Measurements from ENCODE around the gene ZNF883. TPM values are rescaled to one million over a fixed set of nuclear protein-coding genes. Genes with fewer than 3 reads are reported as not detected.

Gene ZNF883
- 0.62 to 0.89 TPM (median 0.84 TPM) in 5 replicates for total RNA-seq (2022; extraction: Qiagen RNA extraction)

GRCh38 chr9:113011911-113012381, at the start of gene ZNF883:
TSS of gene ZNF883 (minus strand) at chr9:113012192.

GRCh38 chr9:113056191-113057106, 44.5 kb upstream of the ZNF883 start, which contains the start of gene ZFP37:
TSS of gene ZFP37 (minus strand) at chr9:113056724. CDS start at chr9:113056688, 36 bp downstream.

Other genes with a start within 250 kb of the ZNF883 start
- not detected in 5 replicates for gene SLC46A2, start 121.3 kb downstream of the ZNF883 start, total RNA-seq (2022; extraction: Qiagen RNA extraction)
- 1.3 to 2.5 TPM (median 1.9 TPM) in 5 replicates for gene ZFP37, start 44.5 kb upstream of the ZNF883 start, total RNA-seq (2022; extraction: Qiagen RNA extraction)
- 6.9 to 8.1 TPM (median 7.6 TPM) in 5 replicates for gene SLC31A2, start 138.8 kb upstream of the ZNF883 start, total RNA-seq (2022; extraction: Qiagen RNA extraction)
- gene FKBP15, start 209.1 kb upstream of the ZNF883 start, total RNA-seq (2022; extraction: Qiagen RNA extraction) = 16.4 to 17.7 TPM (median 16.5 TPM) in 5 replicates
- gene SLC31A1, start 209.4 kb upstream of the ZNF883 start, total RNA-seq (2022; extraction: Qiagen RNA extraction) = 17.3 to 23.9 TPM (median 19.4 TPM) in 5 replicates